Measurements from ENCODE around the gene REEP1.

Gene REEP1

GRCh38 chr2:86372641-86373502, 35.4 kb upstream of the REEP1 start (continued):
- no peak for TF ChIP-seq HIC1 (tag by site-specific recombination; IDR thresholded peaks at IDR 0.05)
- no peak for TF ChIP-seq HOXC10 (CRISPR knock-in tag; IDR thresholded peaks at IDR 0.05)
- TF ChIP-seq ZNF366 (tag by site-specific recombination; conservative IDR thresholded peaks at IDR 0.05): peak; percentile 58
- TF ChIP-seq PRDM2 (tag by site-specific recombination; IDR thresholded peaks at IDR 0.05; ENCODE audit: borderline replicate concordance): no peak
- TF ChIP-seq ZNF624 (tag by site-specific recombination; IDR thresholded peaks at IDR 0.05): no peak
- TF ChIP-seq KLF16 (tag by site-specific recombination; IDR thresholded peaks at IDR 0.05): no peak
- no peak for TF ChIP-seq ZNF391 (tag by site-specific recombination; IDR thresholded peaks at IDR 0.05; ENCODE audit: borderline replicate concordance, low read depth)
- no peak for TF ChIP-seq OVOL3 (tag by site-specific recombination; IDR thresholded peaks at IDR 0.05)
- no peak for TF ChIP-seq ZNF513 (tag by site-specific recombination; IDR thresholded peaks at IDR 0.05)
- 0 out of 2 replicates have a peak, but pooled peaks have one; percentile 36 for TF ChIP-seq PRDM10 (tag by site-specific recombination; IDR thresholded peaks at IDR 0.05)

GRCh38 chr2:86372133-86372532, 34.7 kb upstream of the REEP1 start:
- Histone ChIP-seq H3K9me3 (ENCODE audit: control insufficient read depth, insufficient read depth, low read depth, low read length) (no peaks in the 10 kb centered on the region), H3K27ac (ENCODE audit: extremely low read depth, low read depth, low read length) (no peak overlapping the region), H3K4me3 (ENCODE audit: low read depth, low read length) (no peak overlapping the region), H3K36me3 (ENCODE audit: control insufficient read depth in 2 of 2, insufficient read depth in 1 of 2, low read length in 2 of 2) (no peaks in the 10 kb centered on the region), H3K4me1 (ENCODE audit: control insufficient read depth, insufficient read depth, low read length) (no peaks in the 10 kb centered on the region)
- ChIA-PET CTCF (interaction anchor here (0.7 to 8.5 kb wide), 16 partner anchors 11 to 544 kb away, joined by 3 to 119 read pairs (median 4); partner anchors contain the start of genes KDM3A and REEP1), POLR2A (interaction anchor here (1.2 to 1.6 kb wide), 2 partner anchors 69 to 70 kb away, joined by 5 read pairs; partner anchors contain the start of gene KDM3A)
- TF ChIP-seq ZNF416 (tag by site-specific recombination; IDR thresholded peaks at IDR 0.05) (no peak), GLIS2 (tag by site-specific recombination; IDR thresholded peaks at IDR 0.05) (no peak), MYNN (tag by site-specific recombination; IDR thresholded peaks at IDR 0.05; ENCODE audit: borderline replicate concordance) (no peak), GLI2 (tag by site-specific recombination; IDR thresholded peaks at IDR 0.05; ENCODE audit: borderline replicate concordance, low read depth) (no peak), ZNF341 (tag by site-specific recombination; IDR thresholded peaks at IDR 0.05; ENCODE audit: low read depth) (no peak), ZBTB10 (tag by site-specific recombination; IDR thresholded peaks at IDR 0.05) (no peak), ZNF645 (tag by site-specific recombination; IDR thresholded peaks at IDR 0.05) (no peak)

Data from HEK293 (cell line).